Mesothelial cell of epicardium (in vitro differentiated cells): ENCODE data around the gene NCOA7. TPM values are rescaled to one million over a fixed set of nuclear protein-coding genes. Genes with fewer than 3 reads are reported as not detected.

Source experiments
- DNase-seq, 2 experiments: peaks; one replicate each; pipeline ENCODE4 v3.0.0; 2021; ENCODE audit warnings: low spot score in 2 of 2; ENCODE audit not compliant: unreplicated experiment in 2 of 2
- H3K27ac Mint-ChIP-seq: 2 replicates; pipeline ENCODE4 v1.8.0; 2021; ENCODE audit warnings: mixed read lengths
- H3K27me3 Mint-ChIP-seq: 2 replicates; pipeline ENCODE4 v1.8.0; 2021; ENCODE audit warnings: low read depth, mixed read lengths
- H3K36me3 Mint-ChIP-seq: 2 replicates; pipeline ENCODE4 v1.8.0; 2021; ENCODE audit warnings: mixed read lengths
- H3K4me1 Mint-ChIP-seq: 2 replicates; pipeline ENCODE4 v1.8.0; 2021; ENCODE audit warnings: mixed read lengths
- H3K4me3 Mint-ChIP-seq: 2 replicates; pipeline ENCODE4 v1.8.0; 2021; ENCODE audit warnings: mild to moderate bottlenecking, moderate library complexity, mixed read lengths
- H3K9me3 Mint-ChIP-seq: 2 replicates; pipeline ENCODE4 v1.8.0; 2021; ENCODE audit warnings: mixed read lengths
- total RNA-seq: library from RNA; stranded (reverse); gene quantifications from 3 replicates; pipeline ENCODE4 v1.2.1, GENCODE V29; 2021
- TF ChIP-seq, protein P1 (sequence below): fragments of 200-600 bp; sonication (generic); IDR thresholded peaks from one replicate; pipeline ENCODE4 v1.5.0; 2021; ENCODE audit warnings: antibody characterized with exemption; ENCODE audit not compliant: unreplicated experiment

NCOA7 gene
- total RNA-seq, 1 donor from 2014 or later = 52.4 TPM

DNA sequence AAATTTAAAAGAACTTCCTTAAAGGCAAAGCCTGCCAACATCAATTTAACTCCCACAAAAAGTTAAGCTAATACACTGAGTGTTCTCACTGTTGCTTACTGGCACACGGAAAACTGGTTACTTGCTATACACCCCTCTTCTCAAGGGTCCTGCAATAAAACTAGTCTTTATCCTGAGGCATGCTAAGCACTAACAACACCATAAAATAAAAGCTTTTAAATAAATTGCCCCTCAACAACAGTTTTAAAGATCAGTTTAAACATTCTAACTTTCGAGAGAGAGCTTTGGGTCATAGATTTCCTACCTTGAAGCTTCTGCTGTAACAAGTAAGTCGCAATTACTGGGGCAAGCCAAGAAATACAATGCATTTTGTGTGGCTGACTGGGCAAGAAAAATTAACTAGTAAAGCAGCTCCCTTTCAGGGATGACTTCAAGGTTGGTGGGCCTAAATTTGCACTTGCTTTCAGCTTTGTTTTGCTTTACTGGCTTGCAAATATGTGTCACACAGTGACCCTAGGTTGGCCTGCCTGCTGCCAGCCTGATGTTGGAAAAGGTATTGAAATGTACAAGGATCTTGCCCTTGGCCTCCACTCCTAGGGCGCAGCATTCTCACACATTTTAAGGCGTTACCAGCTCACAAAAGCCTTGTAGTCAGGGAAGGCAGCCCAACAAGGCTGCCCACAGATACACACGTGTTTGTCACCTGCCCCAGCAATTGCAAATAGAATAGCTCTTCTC lies 45.3 kb upstream of the NCOA7 start:
- Mint-ChIP-seq H3K4me1 (peaks cover 33% of the 10 kb centered on the region), H3K27ac (no peak overlapping the region), H3K27me3 (peaks cover 66% of the 10 kb centered on the region), H3K36me3 (no peaks in the 10 kb centered on the region), H3K4me3 (no peak overlapping the region), H3K9me3 (no peaks in the 10 kb centered on the region)
- no peak for DNase-seq
- TF ChIP-seq, protein P1, sequence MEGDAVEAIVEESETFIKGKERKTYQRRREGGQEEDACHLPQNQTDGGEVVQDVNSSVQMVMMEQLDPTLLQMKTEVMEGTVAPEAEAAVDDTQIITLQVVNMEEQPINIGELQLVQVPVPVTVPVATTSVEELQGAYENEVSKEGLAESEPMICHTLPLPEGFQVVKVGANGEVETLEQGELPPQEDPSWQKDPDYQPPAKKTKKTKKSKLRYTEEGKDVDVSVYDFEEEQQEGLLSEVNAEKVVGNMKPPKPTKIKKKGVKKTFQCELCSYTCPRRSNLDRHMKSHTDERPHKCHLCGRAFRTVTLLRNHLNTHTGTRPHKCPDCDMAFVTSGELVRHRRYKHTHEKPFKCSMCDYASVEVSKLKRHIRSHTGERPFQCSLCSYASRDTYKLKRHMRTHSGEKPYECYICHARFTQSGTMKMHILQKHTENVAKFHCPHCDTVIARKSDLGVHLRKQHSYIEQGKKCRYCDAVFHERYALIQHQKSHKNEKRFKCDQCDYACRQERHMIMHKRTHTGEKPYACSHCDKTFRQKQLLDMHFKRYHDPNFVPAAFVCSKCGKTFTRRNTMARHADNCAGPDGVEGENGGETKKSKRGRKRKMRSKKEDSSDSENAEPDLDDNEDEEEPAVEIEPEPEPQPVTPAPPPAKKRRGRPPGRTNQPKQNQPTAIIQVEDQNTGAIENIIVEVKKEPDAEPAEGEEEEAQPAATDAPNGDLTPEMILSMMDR = no peak

DNA sequence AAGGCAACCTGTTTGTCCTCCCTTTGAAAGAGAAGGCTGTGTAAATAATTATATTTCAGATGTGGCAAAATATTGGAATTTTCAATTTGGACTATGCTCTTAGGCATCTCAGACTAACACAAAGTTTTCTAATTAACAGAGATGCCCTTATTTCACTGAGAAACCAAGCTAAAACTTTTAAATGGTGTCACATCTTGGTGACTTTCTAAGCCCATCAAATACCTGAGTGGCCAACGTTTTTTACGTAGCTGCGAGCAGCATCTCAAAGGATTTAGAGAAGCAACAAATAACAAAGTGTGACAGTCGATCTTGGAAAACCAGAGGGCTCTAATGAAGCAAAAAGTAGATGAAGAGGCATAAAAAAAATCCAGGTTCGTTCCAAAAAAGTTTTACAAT lies 44.7 kb upstream of the NCOA7 start:
- Mint-ChIP-seq H3K9me3 (no peaks in the 10 kb centered on the region), H3K4me3 (peak overlapping the region; percentile 79), H3K4me1 (peaks cover 36% of the 10 kb centered on the region), H3K27me3 (peaks cover 70% of the 10 kb centered on the region), H3K27ac (peak overlapping the region; percentile 94), H3K36me3 (no peaks in the 10 kb centered on the region)
- TF ChIP-seq, protein P1 = no peak
- no peak for DNase-seq

DNA sequence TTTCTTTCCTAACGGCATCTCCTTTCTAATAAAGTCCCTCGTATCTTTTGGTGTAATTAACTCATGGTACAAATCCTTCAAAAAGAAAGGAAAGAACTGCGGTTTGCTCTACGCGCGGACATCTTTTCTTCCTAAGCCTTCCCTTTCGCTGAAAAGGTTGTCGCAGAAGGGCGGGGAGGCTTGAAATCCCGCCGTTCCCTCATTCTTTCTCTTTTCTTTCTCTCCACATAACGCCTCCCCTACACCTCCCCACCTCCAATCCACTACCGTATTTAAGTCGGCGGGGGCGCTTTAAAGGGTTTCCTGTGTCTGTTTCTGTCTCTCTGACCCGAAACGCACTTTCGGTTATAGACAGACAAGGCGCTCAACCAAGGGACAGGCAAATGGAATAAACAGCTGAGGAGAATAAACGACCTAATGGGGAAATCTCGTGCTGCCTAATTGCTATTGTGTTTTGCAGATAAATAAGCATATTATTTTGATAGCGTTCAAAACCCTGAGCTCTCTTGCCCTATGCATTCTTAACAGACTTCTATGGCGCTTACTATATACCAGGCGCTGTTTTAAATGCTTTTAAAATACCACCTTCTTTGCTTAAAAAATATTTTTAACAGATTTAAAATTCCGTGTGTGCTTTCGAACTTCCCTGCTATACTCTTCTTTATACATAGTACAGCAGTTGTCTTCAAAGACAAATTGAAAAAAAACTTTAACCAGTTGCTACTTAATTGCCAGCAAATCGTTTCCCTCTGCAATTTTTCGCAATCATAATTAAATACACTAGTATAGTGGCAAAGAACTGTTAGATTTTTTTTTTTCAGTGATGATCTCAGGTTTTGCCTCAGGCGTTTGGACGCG lies 43.8 kb upstream of the NCOA7 start:
- no peaks in the 10 kb centered on the region for H3K36me3 Mint-ChIP-seq
- H3K4me3 Mint-ChIP-seq = peak overlapping the region; percentile 79
- H3K27ac Mint-ChIP-seq = peak overlapping the region; percentile 94
- TF ChIP-seq, protein P1 = no peak
- peaks cover 78% of the 10 kb centered on the region for H3K27me3 Mint-ChIP-seq
- DNase-seq = peak in 1 of 2 experiments; percentile 59
- no peaks in the 10 kb centered on the region for H3K9me3 Mint-ChIP-seq
- peaks cover 42% of the 10 kb centered on the region for H3K4me1 Mint-ChIP-seq

DNA sequence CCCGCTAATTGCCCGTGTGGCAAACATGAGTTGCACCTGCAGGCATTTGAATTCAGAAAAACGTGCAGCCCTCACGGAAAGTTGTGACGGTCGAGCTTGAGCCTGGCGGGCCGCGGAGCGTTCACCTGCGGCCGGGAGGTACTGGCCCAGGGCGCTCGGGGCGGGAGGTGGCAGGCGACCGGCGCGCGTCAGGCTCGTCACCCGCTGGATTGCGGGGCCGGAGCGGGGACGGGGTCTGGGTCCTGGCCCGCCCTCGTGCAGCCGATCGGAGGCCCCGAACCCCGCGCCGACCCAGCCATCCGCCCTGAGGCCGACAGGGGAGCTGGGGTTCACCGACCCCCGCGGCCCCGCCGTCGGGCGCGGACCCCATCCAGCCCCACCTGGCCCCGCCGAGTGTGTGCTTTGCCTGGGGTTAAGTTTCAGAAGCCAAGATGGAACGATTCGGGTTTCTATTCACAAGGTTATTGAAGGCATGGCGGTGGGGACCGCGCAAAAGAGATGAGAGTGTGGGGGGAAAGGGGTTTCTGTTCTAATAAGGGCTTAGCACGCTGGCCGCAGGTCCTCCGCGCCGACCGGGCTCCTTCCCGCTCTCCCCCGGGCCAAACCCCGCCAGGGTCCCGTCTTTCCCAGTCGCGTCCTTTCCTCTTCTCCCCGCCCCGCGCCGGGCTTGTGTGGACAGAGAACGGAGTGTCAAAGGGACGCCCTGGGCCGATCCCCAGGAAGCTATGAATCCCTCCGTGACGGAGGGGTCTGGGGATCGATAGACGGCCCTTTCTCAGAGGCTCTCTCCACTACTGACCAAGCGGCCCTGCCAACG lies 43.0 kb upstream of the NCOA7 start:
- DNase-seq = peak in 1 of 2 experiments; percentile 55
- H3K27me3 Mint-ChIP-seq = peaks cover 80% of the 10 kb centered on the region

More for the DNA sequence above, 43.0 kb upstream of the NCOA7 start:
- peak overlapping the region; percentile 79 for H3K4me3 Mint-ChIP-seq
- H3K36me3 Mint-ChIP-seq = no peaks in the 10 kb centered on the region
- H3K4me1 Mint-ChIP-seq = peaks cover 42% of the 10 kb centered on the region
- H3K9me3 Mint-ChIP-seq = no peaks in the 10 kb centered on the region
- TF ChIP-seq, protein P1 = no peak
- H3K27ac Mint-ChIP-seq = peak overlapping the region; percentile 93
